OCI-LY7 (cell line): ENCODE data around the gene ABHD16B. TPM values are rescaled to one million over a fixed set of nuclear protein-coding genes. Genes with fewer than 3 reads are reported as not detected.

ENCODE experiments used
- BruUV-seq: library from RNA; stranded (reverse); fragments of 400-500 nt; replicated peaks from 2 replicates; lab custom pipeline; 2021; lab: Mats Ljungman, UMichigan
- CTCF ChIA-PET: fragments of 300-600 bp; sonication (Branson Sonifier 250); formaldehyde crosslinking; loops from one replicate; lab custom pipeline; 2022; ENCODE audit warnings: antibody characterized with exemption; ENCODE audit not compliant: unreplicated experiment; lab: Charles Lee
- POLR2A ChIA-PET: fragments of 300-600 bp; sonication (Branson Sonifier 250); formaldehyde crosslinking; loops from one replicate; lab custom pipeline; 2022; ENCODE audit warnings: antibody characterized with exemption; lab: Charles Lee
- DNase-seq: peaks from one replicate; pipeline ENCODE4 v3.0.0-alpha.2; 2015; ENCODE audit warnings: low spot score
- H2AFZ ChIP-seq: fragments of 200-600 bp; sonication (generic), shearing (Covaris generic); 2 replicates; pipeline ENCODE4 v1.6.1; 2014; ENCODE audit warnings: mild to moderate bottlenecking, antibody characterized with exemption, low read length, moderate library complexity
- H3K27ac ChIP-seq: fragments of 200-600 bp; sonication (generic); 2 replicates; pipeline ENCODE4 v1.5.1; 2014; ENCODE audit warnings: mixed run types, low read depth, mild to moderate bottlenecking, moderate library complexity, low read length, inconsistent platforms; ENCODE audit not compliant: poor library complexity, severe bottlenecking
- H3K36me3 ChIP-seq: fragments of 200-600 bp; sonication (generic); 2 replicates; pipeline ENCODE4 v1.6.1; 2014; ENCODE audit warnings: mild to moderate bottlenecking, antibody characterized with exemption, low read length, moderate library complexity, mixed read lengths; ENCODE audit not compliant: insufficient read depth
- H3K4me1 ChIP-seq: fragments of 200-600 bp; sonication (generic); 2 replicates; pipeline ENCODE4 v1.5.1; 2014; ENCODE audit warnings: mild to moderate bottlenecking, low read length; ENCODE audit not compliant: insufficient read depth, poor library complexity, severe bottlenecking
- H3K4me2 ChIP-seq: fragments of 200-600 bp; sonication (generic); 2 replicates; pipeline ENCODE4 v1.6.1; 2014; ENCODE audit warnings: mild to moderate bottlenecking, low read length
- H3K4me3 ChIP-seq: fragments of 200-600 bp; sonication (generic); 2 replicates; pipeline ENCODE4 v1.5.1; 2014; ENCODE audit warnings: mild to moderate bottlenecking, low read depth, low read length; ENCODE audit not compliant: poor library complexity, severe bottlenecking
- H3K79me2 ChIP-seq: fragments of 200-600 bp; sonication (generic); 2 replicates; pipeline ENCODE4 v1.6.1; 2016; ENCODE audit warnings: low read depth, mild to moderate bottlenecking, low read length, moderate library complexity, mixed read lengths; ENCODE audit not compliant: insufficient read depth
- H3K9me2 ChIP-seq: fragments of 200-600 bp; sonication (generic); 2 replicates; pipeline ENCODE4 v1.6.1; 2016; ENCODE audit warnings: mild to moderate bottlenecking, low read length, mixed read lengths; ENCODE audit not compliant: insufficient read depth
- H3K9me3 ChIP-seq: fragments of 200-600 bp; sonication (generic); 2 replicates; pipeline ENCODE4 v1.6.1; 2014; ENCODE audit warnings: mild to moderate bottlenecking, mixed run types, low read length, mixed read lengths
- H4K20me1 ChIP-seq: fragments of 200-600 bp; sonication (generic); 2 replicates; pipeline ENCODE4 v1.6.1; 2014; ENCODE audit warnings: mild to moderate bottlenecking, antibody characterized with exemption, low read length, moderate library complexity, mixed read lengths; ENCODE audit not compliant: insufficient read depth
- EZH2phosphoT487 ChIP-seq: fragments of 200-600 bp; sonication (generic); IDR thresholded peaks from 2 replicates; pipeline ENCODE4 v1.6.1; 2018; ENCODE audit warnings: low read depth, borderline replicate concordance, mild to moderate bottlenecking, mixed run types, antibody characterized with exemption, low read length, moderate library complexity, mixed read lengths
- intact Hi-C: fragments of 100-400 bp; cut with micrococcal nuclease; formaldehyde crosslinking; loops from one replicate; pipeline ENCODE4 v1.10.0; 2022; ENCODE audit not compliant: unreplicated experiment
- total RNA-seq, 2 experiments: library from RNA; depleted of rRNA in 1 of 2; stranded (reverse); fragments of >200 nt in 1 of 2; shearing (Covaris generic) in 1 of 2; gene quantifications; 2 replicates each; pipeline ENCODE4 v1.2.3, GENCODE V29; 2014 to 2022
- TF ChIP-seq, protein P1 (sequence below): fragments of 200-600 bp; sonication (generic); conservative IDR thresholded peaks from 2 replicates; pipeline ENCODE4 v1.5.1; 2014; ENCODE audit warnings: mild to moderate bottlenecking, antibody characterized with exemption, low read length, moderate library complexity, mixed read lengths

Gene ABHD16B
- total RNA-seq, 2 experiments from 2014 or later: 0.29 TPM; not detected in 1

DNA sequence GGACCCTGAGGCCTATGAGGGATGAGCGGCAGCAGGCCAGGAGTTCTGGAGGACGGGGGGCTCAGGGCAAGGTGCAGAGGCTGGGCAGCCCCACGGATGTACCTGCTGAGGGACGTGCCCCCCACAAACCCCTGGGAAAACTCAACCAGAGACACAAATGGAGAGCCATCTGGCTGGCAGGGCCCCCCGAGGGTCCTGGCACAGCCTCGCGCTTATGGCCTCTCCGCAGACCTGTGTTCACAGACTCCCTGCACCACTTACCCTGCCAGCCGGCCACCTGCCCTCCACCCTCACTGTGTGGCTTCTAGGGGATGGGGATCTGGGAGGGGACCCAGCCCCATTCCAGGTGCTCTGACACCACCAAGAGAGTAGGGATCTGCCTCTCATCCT is 26.8 kb upstream of the ABHD16B start:
- intact Hi-C loops: no loop called here
- Histone ChIP-seq H3K4me1 (peaks cover 6% of the 10 kb centered on the region), H3K4me2 (no peak overlapping the region), H3K9me3 (no peaks in the 10 kb centered on the region), H3K27ac (no peak overlapping the region), H3K36me3 (no peaks in the 10 kb centered on the region), H3K9me2 (no peaks in the 10 kb centered on the region), H4K20me1 (no peaks in the 10 kb centered on the region), H3K4me3 (no peak overlapping the region), H3K79me2 (no peaks in the 10 kb centered on the region), H2AFZ (no peak overlapping the region)
- no peak for DNase-seq
- TF ChIP-seq, protein P1, sequence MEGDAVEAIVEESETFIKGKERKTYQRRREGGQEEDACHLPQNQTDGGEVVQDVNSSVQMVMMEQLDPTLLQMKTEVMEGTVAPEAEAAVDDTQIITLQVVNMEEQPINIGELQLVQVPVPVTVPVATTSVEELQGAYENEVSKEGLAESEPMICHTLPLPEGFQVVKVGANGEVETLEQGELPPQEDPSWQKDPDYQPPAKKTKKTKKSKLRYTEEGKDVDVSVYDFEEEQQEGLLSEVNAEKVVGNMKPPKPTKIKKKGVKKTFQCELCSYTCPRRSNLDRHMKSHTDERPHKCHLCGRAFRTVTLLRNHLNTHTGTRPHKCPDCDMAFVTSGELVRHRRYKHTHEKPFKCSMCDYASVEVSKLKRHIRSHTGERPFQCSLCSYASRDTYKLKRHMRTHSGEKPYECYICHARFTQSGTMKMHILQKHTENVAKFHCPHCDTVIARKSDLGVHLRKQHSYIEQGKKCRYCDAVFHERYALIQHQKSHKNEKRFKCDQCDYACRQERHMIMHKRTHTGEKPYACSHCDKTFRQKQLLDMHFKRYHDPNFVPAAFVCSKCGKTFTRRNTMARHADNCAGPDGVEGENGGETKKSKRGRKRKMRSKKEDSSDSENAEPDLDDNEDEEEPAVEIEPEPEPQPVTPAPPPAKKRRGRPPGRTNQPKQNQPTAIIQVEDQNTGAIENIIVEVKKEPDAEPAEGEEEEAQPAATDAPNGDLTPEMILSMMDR: no peak
- no peak for TF ChIP-seq EZH2phosphoT487
- no TSS peak for BruUV-seq
- POLR2A ChIA-PET: no interaction called here
- CTCF ChIA-PET: no interaction called here

DNA sequence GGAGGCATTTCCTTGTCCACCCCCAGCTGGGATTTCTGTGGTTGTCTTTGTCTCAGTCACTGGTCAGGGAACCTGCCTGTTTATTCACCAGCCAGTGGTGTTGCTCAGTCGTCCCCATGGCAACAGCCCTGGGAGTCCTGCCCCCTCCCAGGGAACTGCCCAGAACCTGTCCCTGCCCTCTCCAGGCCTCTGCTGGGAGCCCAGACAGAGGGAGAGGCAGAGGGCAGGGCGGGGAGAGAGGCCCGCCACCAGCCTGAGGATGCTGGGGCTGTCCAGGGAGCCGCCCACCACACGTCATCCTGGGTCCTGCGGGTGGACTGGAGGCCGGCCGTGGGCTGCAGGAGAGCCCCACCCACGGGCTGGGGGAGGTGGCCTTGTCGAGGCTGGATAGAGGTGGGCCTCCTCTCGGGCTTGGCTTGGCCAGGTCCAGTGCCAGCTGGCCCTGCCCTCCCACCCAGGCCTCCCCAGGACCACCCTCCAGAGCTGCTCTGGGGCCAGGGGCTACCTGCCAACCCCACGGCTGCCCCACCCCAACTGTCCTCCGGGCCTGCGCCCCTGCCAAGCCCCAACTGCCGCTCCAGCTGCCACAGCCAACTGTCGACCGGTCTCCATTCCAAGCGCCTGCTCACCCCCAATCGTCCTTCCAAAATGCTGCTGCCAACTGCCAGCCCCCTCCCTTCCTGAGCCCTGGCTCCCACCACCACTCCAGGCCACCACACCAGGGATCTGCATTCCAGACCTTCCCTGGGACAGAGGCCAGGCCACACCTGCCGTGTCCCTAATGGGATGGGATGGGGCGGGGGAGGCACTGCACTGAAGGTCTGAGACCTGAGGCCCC is 26.1 kb upstream of the ABHD16B start:
- DNase-seq: no peak
- no peak overlapping the region for H3K4me2 ChIP-seq
- ChIA-PET POLR2A (no interaction called here), CTCF (no interaction called here)
- no peak overlapping the region for H3K27ac ChIP-seq
- H2AFZ ChIP-seq: no peak overlapping the region
- no peaks in the 10 kb centered on the region for H3K4me1 ChIP-seq
- TF ChIP-seq EZH2phosphoT487: no peak
- TF ChIP-seq, protein P1: no peak
- intact Hi-C loops: no loop called here
- no peak overlapping the region for H3K4me3 ChIP-seq
- no peaks in the 10 kb centered on the region for H4K20me1 ChIP-seq
- H3K79me2 ChIP-seq: no peaks in the 10 kb centered on the region
- H3K9me2 ChIP-seq: no peaks in the 10 kb centered on the region
- H3K36me3 ChIP-seq: no peaks in the 10 kb centered on the region
- no TSS peak for BruUV-seq
- H3K9me3 ChIP-seq: no peaks in the 10 kb centered on the region
